K562 (cell line): ENCODE data around the gene ARL8A. TPM values are rescaled to one million over a fixed set of nuclear protein-coding genes. Genes with fewer than 3 reads are reported as not detected.

Source experiments
- ARID1B ChIP-seq: fragments of 450-650 bp; IDR thresholded peaks from 2 replicates; pipeline ENCODE4 v1.6.1; 2016; ENCODE audit warnings: antibody characterized with exemption, mild to moderate bottlenecking, inconsistent platforms
- DACH1 ChIP-seq: fragments of 450-650 bp; IDR thresholded peaks from 2 replicates; pipeline ENCODE4 v1.6.1; 2018; ENCODE audit not compliant: partially characterized antibody
- EGR1 ChIP-seq: fragments of 450-650 bp; conservative IDR thresholded peaks from 2 replicates; pipeline ENCODE4 v1.6.1; 2017; ENCODE audit warnings: mild to moderate bottlenecking
- FOXA3 ChIP-seq, 2 experiments: fragments of 450-650 bp in 1 of 2; sonication (generic) in 1 of 2; formaldehyde crosslinking; IDR thresholded peaks in 1 of 2; conservative IDR thresholded peaks in 1 of 2; 2 replicates each; pipeline versions ENCODE4 v1.4.0 to v1.8.0; 2020 to 2022; ENCODE audit warnings: mild to moderate bottlenecking in 2 of 2, missing genetic modification reagents in 1 of 2
- L3MBTL2 ChIP-seq: fragments of 450-650 bp; IDR thresholded peaks from 2 replicates; pipeline ENCODE4 v1.6.1; 2016; ENCODE audit warnings: mild to moderate bottlenecking, moderate library complexity
- MAZ ChIP-seq, 2 experiments: fragments of 450-650 bp in 1 of 2; sonication (generic) in 1 of 2; formaldehyde crosslinking; IDR thresholded peaks in 1 of 2; conservative IDR thresholded peaks in 1 of 2; 2 replicates each; pipeline versions ENCODE4 v1.4.0 to v1.5.0; 2020; ENCODE audit warnings: mild to moderate bottlenecking in 1 of 2, missing genetic modification reagents in 1 of 2
- MCM5 ChIP-seq: fragments of 450-650 bp; IDR thresholded peaks from 2 replicates; pipeline ENCODE4 v1.6.1; 2016; ENCODE audit warnings: low read depth
- NFIC ChIP-seq: fragments of 450-650 bp; IDR thresholded peaks from 2 replicates; pipeline ENCODE4 v1.6.1; 2017; ENCODE audit warnings: mild to moderate bottlenecking, inconsistent platforms
- POLR2AphosphoS2 ChIP-seq: IDR thresholded peaks from 2 replicates; pipeline ENCODE4 v1.6.1; 2012; ENCODE audit warnings: low read length, improper control_type of control experiment
- RBM15 ChIP-seq: fragments of 200-400 bp; formaldehyde crosslinking; IDR thresholded peaks from 2 replicates; pipeline ENCODE4 v1.6.1; 2018; ENCODE audit warnings: mild to moderate bottlenecking, low read length, moderate library complexity; ENCODE audit not compliant: insufficient read depth
- SNRNP70 ChIP-seq: fragments of 200-400 bp; formaldehyde crosslinking; optimal IDR thresholded peaks from 2 replicates; pipeline ENCODE3; 2017; ENCODE audit warnings: low read depth, low read length
- TCF3 ChIP-seq: sonication (generic); formaldehyde crosslinking; IDR thresholded peaks from 2 replicates; pipeline ENCODE4 v1.4.0; 2020; ENCODE audit warnings: mild to moderate bottlenecking, missing genetic modification reagents
- TSC22D4 ChIP-seq: fragments of 450-650 bp; IDR thresholded peaks from 2 replicates; pipeline ENCODE4 v1.6.1; 2016; ENCODE audit warnings: missing genetic modification characterization, missing biosample characterization, control low read depth
- ZNF384 ChIP-seq: IDR thresholded peaks from 2 replicates; pipeline ENCODE4 v1.6.1; 2012; ENCODE audit warnings: low read depth, low read length, improper control_type of control experiment
- polyA plus RNA-seq, 8 experiments: library from polyadenylated mRNA; depleted of rRNA in 4 of 8; stranded (reverse) in 5 of 8; unstranded in 3 of 8; fragments of >200 nt; fragmentation: Nextera tagmentation in 2 of 8; fragmentation: Illumina TruSeq in 1 of 8; extraction: Ambion mirVana in 2 of 8; extraction: Trizol in 1 of 8; gene quantifications; 2 replicates each; pipeline versions ENCODE4 v1.2.1 to v1.2.3, GENCODE V29; 2011 to 2014; ENCODE audit warnings: inconsistent platforms in 1 of 8, missing spikeins in 1 of 8
- total RNA-seq, 7 experiments: library from RNA; depleted of rRNA in 6 of 7; stranded (reverse); fragments of >200 nt in 6 of 7; fragmentation: Illumina TruSeq in 2 of 7; extraction: Trizol in 2 of 7; gene quantifications; 2 replicates each; pipeline versions ENCODE4 v1.2.1 to v1.2.3, GENCODE V29; 2011 to 2021; ENCODE audit warnings: low replicate concordance in 1 of 7
- TF ChIP-seq, protein P1 (sequence below), 2 experiments: fragments of 450-650 bp; formaldehyde crosslinking in 1 of 2; IDR thresholded peaks; 2 replicates each; pipeline versions ENCODE4 v1.4.0 to v1.6.1; 2014 to 2020; ENCODE audit warnings: mild to moderate bottlenecking in 2 of 2, borderline replicate concordance in 1 of 2, low read depth in 1 of 2
- TF ChIP-seq, protein P2 (sequence below): IDR thresholded peaks from 2 replicates; pipeline ENCODE4 v1.6.1; 2014; ENCODE audit warnings: antibody characterized with exemption
- TF ChIP-seq, protein P3 (sequence below), 2 experiments: IDR thresholded peaks; 2 replicates each; pipeline ENCODE4 v1.6.1; 2011; ENCODE audit warnings: borderline replicate concordance in 1 of 2, control low read depth in 1 of 2, low read depth in 1 of 2, low read length in 1 of 2, mild to moderate bottlenecking in 1 of 2, mixed read lengths in 1 of 2, moderate library complexity in 1 of 2; ENCODE audit not compliant: insufficient read depth in 1 of 2, insufficient read length in 1 of 2, poor library complexity in 1 of 2, severe bottlenecking in 1 of 2; ENCODE audit errors: extremely low read depth in 1 of 2

ARL8A gene
- total and polyA plus RNA-seq, 9 of the 15 experiments (the other 6 are each of a cell fraction or from before 2014, with no cell fraction given) = 0.17 to 27.3 (median 15.6) TPM

DNA sequence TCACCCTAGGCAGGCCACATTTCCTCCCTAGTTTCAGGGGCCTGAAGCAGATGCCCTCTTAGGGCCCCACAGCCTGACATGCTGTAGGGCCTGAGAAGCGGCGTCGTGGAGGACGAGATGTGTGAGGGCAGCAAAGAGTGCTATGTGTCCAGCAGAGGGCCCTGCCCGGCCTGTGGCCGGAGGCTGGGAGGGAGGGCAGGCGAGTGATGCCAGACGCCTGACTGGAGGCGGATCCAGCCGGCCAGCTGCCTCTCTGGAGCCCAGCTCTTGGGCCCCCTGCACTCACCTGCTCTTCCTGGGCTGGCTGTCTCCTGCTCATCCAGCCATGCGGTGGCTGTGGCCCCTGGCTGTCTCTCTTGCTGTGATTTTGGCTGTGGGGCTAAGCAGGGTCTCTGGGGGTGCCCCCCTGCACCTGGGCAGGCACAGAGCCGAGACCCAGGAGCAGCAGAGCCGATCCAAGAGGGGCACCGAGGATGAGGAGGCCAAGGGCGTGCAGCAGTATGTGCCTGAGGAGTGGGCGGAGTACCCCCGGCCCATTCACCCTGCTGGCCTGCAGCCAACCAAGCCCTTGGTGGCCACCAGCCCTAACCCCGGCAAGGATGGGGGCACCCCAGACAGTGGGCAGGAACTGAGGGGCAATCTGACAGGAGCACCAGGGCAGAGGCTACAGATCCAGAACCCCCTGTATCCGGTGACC lies 21.8 kb downstream of the ARL8A start, which contains the start of gene GPR37L1 (continued):
- peak in 1 of 2 experiments; percentile 73; a peak in 2 of 4 replicates for TF ChIP-seq MAZ (CRISPR knock-in tag; conservative IDR thresholded peaks at IDR 0.05 in 1 of 2, IDR thresholded peaks at IDR 0.05 in 1 of 2)
- TF ChIP-seq DACH1 = no peak
- no peak for TF ChIP-seq TCF3 (CRISPR knock-in tag)
- TF ChIP-seq SNRNP70 = no peak
- TF ChIP-seq EGR1 = no peak
- TF ChIP-seq POLR2AphosphoS2 = no peak
- no peak for TF ChIP-seq ARID1B
- TF ChIP-seq, protein P1, sequence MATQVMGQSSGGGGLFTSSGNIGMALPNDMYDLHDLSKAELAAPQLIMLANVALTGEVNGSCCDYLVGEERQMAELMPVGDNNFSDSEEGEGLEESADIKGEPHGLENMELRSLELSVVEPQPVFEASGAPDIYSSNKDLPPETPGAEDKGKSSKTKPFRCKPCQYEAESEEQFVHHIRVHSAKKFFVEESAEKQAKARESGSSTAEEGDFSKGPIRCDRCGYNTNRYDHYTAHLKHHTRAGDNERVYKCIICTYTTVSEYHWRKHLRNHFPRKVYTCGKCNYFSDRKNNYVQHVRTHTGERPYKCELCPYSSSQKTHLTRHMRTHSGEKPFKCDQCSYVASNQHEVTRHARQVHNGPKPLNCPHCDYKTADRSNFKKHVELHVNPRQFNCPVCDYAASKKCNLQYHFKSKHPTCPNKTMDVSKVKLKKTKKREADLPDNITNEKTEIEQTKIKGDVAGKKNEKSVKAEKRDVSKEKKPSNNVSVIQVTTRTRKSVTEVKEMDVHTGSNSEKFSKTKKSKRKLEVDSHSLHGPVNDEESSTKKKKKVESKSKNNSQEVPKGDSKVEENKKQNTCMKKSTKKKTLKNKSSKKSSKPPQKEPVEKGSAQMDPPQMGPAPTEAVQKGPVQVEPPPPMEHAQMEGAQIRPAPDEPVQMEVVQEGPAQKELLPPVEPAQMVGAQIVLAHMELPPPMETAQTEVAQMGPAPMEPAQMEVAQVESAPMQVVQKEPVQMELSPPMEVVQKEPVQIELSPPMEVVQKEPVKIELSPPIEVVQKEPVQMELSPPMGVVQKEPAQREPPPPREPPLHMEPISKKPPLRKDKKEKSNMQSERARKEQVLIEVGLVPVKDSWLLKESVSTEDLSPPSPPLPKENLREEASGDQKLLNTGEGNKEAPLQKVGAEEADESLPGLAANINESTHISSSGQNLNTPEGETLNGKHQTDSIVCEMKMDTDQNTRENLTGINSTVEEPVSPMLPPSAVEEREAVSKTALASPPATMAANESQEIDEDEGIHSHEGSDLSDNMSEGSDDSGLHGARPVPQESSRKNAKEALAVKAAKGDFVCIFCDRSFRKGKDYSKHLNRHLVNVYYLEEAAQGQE (IDR thresholded peaks at IDR 0.05; ENCODE audit: borderline replicate concordance) = peak; percentile 78
- TF ChIP-seq, protein P1 (CRISPR knock-in tag; IDR thresholded peaks at IDR 0.05; ENCODE audit: low read depth) = no peak
- TF ChIP-seq ZNF384 = 0 out of 2 replicates have a peak, but pooled peaks have one; percentile 9
- TF ChIP-seq, protein P2, sequence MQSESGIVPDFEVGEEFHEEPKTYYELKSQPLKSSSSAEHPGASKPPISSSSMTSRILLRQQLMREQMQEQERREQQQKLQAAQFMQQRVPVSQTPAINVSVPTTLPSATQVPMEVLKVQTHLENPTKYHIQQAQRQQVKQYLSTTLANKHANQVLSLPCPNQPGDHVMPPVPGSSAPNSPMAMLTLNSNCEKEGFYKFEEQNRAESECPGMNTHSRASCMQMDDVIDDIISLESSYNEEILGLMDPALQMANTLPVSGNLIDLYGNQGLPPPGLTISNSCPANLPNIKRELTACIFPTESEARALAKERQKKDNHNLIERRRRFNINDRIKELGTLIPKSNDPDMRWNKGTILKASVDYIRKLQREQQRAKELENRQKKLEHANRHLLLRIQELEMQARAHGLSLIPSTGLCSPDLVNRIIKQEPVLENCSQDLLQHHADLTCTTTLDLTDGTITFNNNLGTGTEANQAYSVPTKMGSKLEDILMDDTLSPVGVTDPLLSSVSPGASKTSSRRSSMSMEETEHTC = no peak
- TF ChIP-seq L3MBTL2 = peak; percentile 76
- TF ChIP-seq RBM15 = no peak
- TF ChIP-seq TSC22D4 (tag) = no peak
- TF ChIP-seq FOXA3 (CRISPR knock-in tag; conservative IDR thresholded peaks at IDR 0.05 in 1 of 2, IDR thresholded peaks at IDR 0.05 in 1 of 2) = no peak
- no peak for TF ChIP-seq MCM5
- peak; percentile 35; the same call in 1 of the 2 replicates for TF ChIP-seq NFIC
- TF ChIP-seq, protein P3, sequence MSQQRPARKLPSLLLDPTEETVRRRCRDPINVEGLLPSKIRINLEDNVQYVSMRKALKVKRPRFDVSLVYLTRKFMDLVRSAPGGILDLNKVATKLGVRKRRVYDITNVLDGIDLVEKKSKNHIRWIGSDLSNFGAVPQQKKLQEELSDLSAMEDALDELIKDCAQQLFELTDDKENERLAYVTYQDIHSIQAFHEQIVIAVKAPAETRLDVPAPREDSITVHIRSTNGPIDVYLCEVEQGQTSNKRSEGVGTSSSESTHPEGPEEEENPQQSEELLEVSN (IDR thresholded peaks at IDR 0.05; ENCODE audit: borderline replicate concordance in 1 of 2, extremely low read depth in 1 of 2, insufficient read depth in 1 of 2, insufficient read length in 1 of 2, low read depth in 1 of 2, low read length in 1 of 2, poor library complexity in 1 of 2, severe bottlenecking in 1 of 2) = peak; percentile 27 to 49
